Pericardium fibroblast (primary cell): ENCODE results near the gene PLA2G12A. TPM values are rescaled to one million over a fixed set of nuclear protein-coding genes. Genes with fewer than 3 reads are reported as not detected.

Experiments
- total RNA-seq: library from RNA; depleted of rRNA; stranded (reverse); fragments of >200 nt; gene quantifications from 2 replicates; pipeline ENCODE4 v1.2.3, GENCODE V29; 2015

The PLA2G12A gene
- 13.2 and 16.7 TPM in 2 replicates for total RNA-seq

GRCh38 chr4:109729718-109730618 lies at the start of gene PLA2G12A:
PLA2G12A (minus strand) TSS chr4:109730070; CDS start chr4:109729809, 261 bp downstream.

GRCh38 chr4:109702950-109703663 lies 26.8 kb downstream of the PLA2G12A start, which contains the start of gene CASP6:
CASP6 (minus strand) TSS chr4:109703445; CDS start chr4:109703395, 50 bp downstream.

Other genes with a start within 250 kb of the PLA2G12A start
- gene MCUB, start 169.8 kb downstream of the PLA2G12A start, total RNA-seq = 12.8 and 28.0 TPM in 2 replicates
- 13.0 and 17.5 TPM in 2 replicates for gene CASP6, start 26.6 kb downstream of the PLA2G12A start, total RNA-seq
- gene CFI, start 71.9 kb upstream of the PLA2G12A start, total RNA-seq = 16.7 and 38.8 TPM in 2 replicates
- gene GAR1, start 85.7 kb upstream of the PLA2G12A start, total RNA-seq = 6.7 and 13.1 TPM in 2 replicates
- not detected in 2 replicates for gene RRH, start 97.9 kb upstream of the PLA2G12A start, total RNA-seq
- not detected in 2 replicates for gene LRIT3, start 118.0 kb upstream of the PLA2G12A start, total RNA-seq
- not detected in 2 replicates for gene EGF, start 182.8 kb upstream of the PLA2G12A start, total RNA-seq